ENCODE data around the gene C5orf46. TPM values are rescaled to one million over a fixed set of nuclear protein-coding genes. Genes with fewer than 3 reads are reported as not detected.
"Not testable (repeated sequence)": the region's sequence is repeated elsewhere in the genome, so short reads cannot be mapped to it uniquely, and the experiment has no call there.

The C5orf46 gene
- not detected for total RNA-seq

GRCh38 chr5:147906326-147907095, at the start of gene C5orf46:
Gene C5orf46 (minus strand): TSS chr5:147906538. CDS start chr5:147906501, 37 bp downstream.
- ChIA-PET POLR2A (no interaction called here), CTCF (no interaction called here)
- no peaks in the 10 kb centered on the region for H3K9me3 Mint-ChIP-seq (ENCODE audit: low read depth)
- H3K4me1 Mint-ChIP-seq = no peaks in the 10 kb centered on the region
- H3K4me3 Mint-ChIP-seq = no peak within 1 kb of the TSS
- ATAC-seq (no peak), DNase-seq (no peak)
- no peaks in the 10 kb centered on the region for H3K36me3 Mint-ChIP-seq (ENCODE audit: low read depth)
- intact Hi-C loops (cut with DNase I, micrococcal nuclease) = no loop called here
- H3K27me3 Mint-ChIP-seq = no peaks in the 10 kb centered on the region
- H3K27ac Mint-ChIP-seq = no peak within 1 kb of the TSS

DNA sequence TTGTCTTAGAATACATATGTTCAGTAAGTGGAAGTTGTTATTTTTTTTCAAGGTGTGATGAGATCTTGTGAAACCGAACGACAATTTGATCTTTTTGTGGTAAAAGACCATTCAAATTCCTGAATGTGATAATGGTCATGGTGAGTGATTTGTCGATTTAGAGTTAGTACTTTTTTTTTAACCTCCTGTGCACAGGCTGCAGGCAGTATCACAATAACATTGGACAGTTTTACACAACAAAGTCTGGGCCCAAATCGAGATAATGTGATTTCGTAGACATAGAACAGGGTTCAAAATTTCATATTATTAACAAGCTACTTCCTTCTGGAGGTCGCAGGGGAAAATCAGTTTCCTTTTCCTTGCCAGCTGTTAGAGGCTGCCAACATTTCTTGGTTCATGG, 48.6 kb upstream of the C5orf46 start:
- no peak for DNase-seq
- ChIA-PET CTCF (interaction anchor here (0.7 to 1.2 kb wide), 2 partner anchors 10 to 20 kb away, joined by 3 to 4 read pairs; no protein-coding TSS in a partner anchor), POLR2A (no interaction called here)
- H3K27ac Mint-ChIP-seq = no peak overlapping the region
- no peaks in the 10 kb centered on the region for H3K9me3 Mint-ChIP-seq (ENCODE audit: low read depth)
- H3K4me3 Mint-ChIP-seq = no peak overlapping the region
- no peaks in the 10 kb centered on the region for H3K4me1 Mint-ChIP-seq
- no peak for ATAC-seq
- no peaks in the 10 kb centered on the region for H3K36me3 Mint-ChIP-seq (ENCODE audit: low read depth)
- H3K27me3 Mint-ChIP-seq = peaks cover 6% of the 10 kb centered on the region
- intact Hi-C loops (cut with DNase I, micrococcal nuclease) = loop anchor here in 1 of 2 experiments (5.0 to 10.0 kb wide), 2 partner anchors 417 to 530 kb away; no protein-coding TSS in a partner anchor

DNA sequence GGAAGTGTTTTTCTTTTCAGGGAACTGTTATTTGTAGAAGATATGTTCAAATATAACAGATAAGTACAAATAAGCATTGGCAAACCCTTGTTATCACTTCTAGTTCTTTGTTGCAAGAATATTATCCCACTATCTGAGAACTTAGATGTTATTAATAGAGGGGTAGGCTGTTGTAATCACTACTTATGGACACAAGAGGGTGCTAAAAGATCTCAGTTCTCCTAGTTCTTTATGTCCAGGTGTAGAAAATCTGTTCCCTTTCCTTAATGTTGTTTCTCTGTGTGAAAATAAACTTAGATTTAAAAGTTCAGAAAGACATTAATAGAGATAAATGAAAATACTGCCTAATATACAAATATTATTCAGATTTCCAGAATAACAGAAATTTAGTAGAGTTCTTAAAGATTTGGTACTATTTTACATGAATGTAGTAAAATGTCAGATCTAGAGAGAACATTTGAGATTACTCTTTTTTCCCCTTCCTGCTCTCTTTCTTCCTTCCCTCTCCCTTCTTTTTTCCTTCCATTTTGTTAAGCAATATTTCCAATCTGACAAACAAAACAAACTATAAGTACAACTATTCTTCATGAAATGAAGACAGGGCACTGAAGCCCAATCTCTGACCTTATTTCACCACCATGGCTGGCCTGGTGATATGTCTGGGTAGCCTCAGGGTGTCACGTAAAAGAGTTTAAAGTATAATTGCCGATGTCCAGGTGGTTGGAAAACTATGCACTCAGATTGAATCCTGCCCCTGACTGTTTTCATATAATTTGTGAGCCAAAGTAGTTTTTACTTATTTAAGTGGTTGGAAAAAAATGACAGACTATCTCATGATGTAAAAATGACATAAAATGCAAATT, 43.6 kb upstream of the C5orf46 start:
- H3K27ac Mint-ChIP-seq = no peak overlapping the region
- no peak for DNase-seq
- POLR2A ChIA-PET = no interaction called here
- H3K4me1 Mint-ChIP-seq = no peaks in the 10 kb centered on the region
- no peaks in the 10 kb centered on the region for H3K36me3 Mint-ChIP-seq (ENCODE audit: low read depth)
- no peak overlapping the region for H3K4me3 Mint-ChIP-seq
- ATAC-seq = no peak
- H3K9me3 Mint-ChIP-seq (ENCODE audit: low read depth) = no peaks in the 10 kb centered on the region
- peaks cover 6% of the 10 kb centered on the region for H3K27me3 Mint-ChIP-seq
- CTCF ChIA-PET = interaction anchor here (1.0 to 1.6 kb wide), 2 partner anchors 781 to 783 kb away, joined by 3 to 5 read pairs; no protein-coding TSS in a partner anchor
- intact Hi-C loops (cut with DNase I, micrococcal nuclease) = loop anchor here (1.0 to 10.0 kb wide), 4 partner anchors 171 to 782 kb away; no protein-coding TSS in a partner anchor

DNA sequence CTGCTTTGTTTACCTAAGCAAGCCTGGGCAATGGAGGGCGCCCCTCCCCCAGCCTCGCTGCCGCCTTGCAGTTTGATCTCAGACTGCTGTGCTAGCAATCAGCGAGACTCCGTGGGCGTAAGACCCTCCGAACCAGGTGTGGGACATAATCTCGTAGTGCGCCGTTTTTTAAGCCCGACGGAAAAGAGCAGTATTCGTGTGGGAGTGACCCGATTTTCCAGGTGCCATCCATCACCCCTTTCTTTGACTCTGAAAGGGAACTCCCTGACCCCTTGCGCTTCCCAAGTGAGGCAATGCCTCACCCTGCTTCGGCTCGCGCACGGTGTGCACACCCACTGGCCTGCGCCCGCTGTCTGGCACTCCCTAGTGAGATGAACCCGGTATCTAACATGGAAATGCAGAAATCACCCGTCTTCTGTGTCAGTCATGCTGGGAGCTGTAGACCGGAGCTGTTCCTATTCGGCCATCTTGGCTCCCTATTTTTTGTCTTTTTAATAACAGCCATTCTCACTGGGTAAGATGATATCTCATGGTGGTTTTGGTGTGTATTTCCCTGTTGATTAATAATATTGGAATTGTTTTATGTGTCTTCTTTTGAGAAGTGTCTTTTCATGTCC, 40.4 kb upstream of the C5orf46 start:
- H3K4me3 Mint-ChIP-seq; H3K9me3 Mint-ChIP-seq (ENCODE audit: low read depth); POLR2A ChIA-PET; H3K27me3 Mint-ChIP-seq; H3K36me3 Mint-ChIP-seq (ENCODE audit: low read depth); CTCF ChIA-PET; H3K4me1 Mint-ChIP-seq; DNase-seq; H3K27ac Mint-ChIP-seq; ATAC-seq: not testable (repeated sequence)
- intact Hi-C loops (cut with DNase I, micrococcal nuclease) = loop anchor here in 1 of 2 experiments (5.0 kb wide), 1 partner anchor 786 kb away; no protein-coding TSS in a partner anchor

GRCh38 chr5:147939431-147940114, 33.2 kb upstream of the C5orf46 start:
- ATAC-seq = no peak
- Mint-ChIP-seq H3K9me3 (ENCODE audit: low read depth) (no peaks in the 10 kb centered on the region), H3K27ac (no peak overlapping the region), H3K4me3 (no peak overlapping the region), H3K4me1 (no peaks in the 10 kb centered on the region), H3K27me3 (peaks cover 2% of the 10 kb centered on the region), H3K36me3 (ENCODE audit: low read depth) (no peaks in the 10 kb centered on the region)
- intact Hi-C loops (cut with DNase I, micrococcal nuclease) = loop anchor here in 1 of 2 experiments (5.0 kb wide), 1 partner anchor 82 kb away; no protein-coding TSS in a partner anchor
- no peak for DNase-seq
- ChIA-PET POLR2A (no interaction called here), CTCF (no interaction called here)

- intact Hi-C loops (cut with DNase I, micrococcal nuclease) = loop anchor here in 1 of 2 experiments (5.0 kb wide), 1 partner anchor 78 kb away; no protein-coding TSS in a partner anchor
These were observed 28.7 kb upstream of the C5orf46 start for GRCh38 chr5:147935032-147935431.

GRCh38 chr5:147930769-147931168, 24.4 kb upstream of the C5orf46 start:
- ChIA-PET CTCF (no interaction called here), POLR2A (no interaction called here)
- Mint-ChIP-seq H3K27ac (no peak overlapping the region), H3K27me3 (peaks cover 7% of the 10 kb centered on the region), H3K9me3 (ENCODE audit: low read depth) (no peaks in the 10 kb centered on the region), H3K36me3 (ENCODE audit: low read depth) (no peaks in the 10 kb centered on the region), H3K4me1 (no peaks in the 10 kb centered on the region), H3K4me3 (no peak overlapping the region)
- intact Hi-C loops (cut with DNase I, micrococcal nuclease) = no loop called here
- ATAC-seq (no peak), DNase-seq (no peak)

More at GRCh38 chr5:147935032-147935431, 28.7 kb upstream of the C5orf46 start:
- Mint-ChIP-seq H3K36me3 (ENCODE audit: low read depth) (no peaks in the 10 kb centered on the region), H3K4me1 (no peaks in the 10 kb centered on the region), H3K9me3 (ENCODE audit: low read depth) (no peaks in the 10 kb centered on the region), H3K27ac (no peak overlapping the region), H3K4me3 (no peak overlapping the region), H3K27me3 (peaks cover 7% of the 10 kb centered on the region)
- ChIA-PET POLR2A (no interaction called here), CTCF (interaction anchor here (0.7 to 1.3 kb wide), 4 partner anchors 20 to 190 kb away, joined by 3 to 4 read pairs (median 3); no protein-coding TSS in a partner anchor)
- DNase-seq = no peak
- ATAC-seq = no peak

GRCh38 chr5:147927901-147928300, 21.6 kb upstream of the C5orf46 start:
- H3K27ac Mint-ChIP-seq = no peak overlapping the region
- CTCF ChIA-PET = no interaction called here
- DNase-seq (no peak), ATAC-seq (no peak)
- H3K4me3 Mint-ChIP-seq = no peak overlapping the region
- POLR2A ChIA-PET = no interaction called here
- H3K4me1 Mint-ChIP-seq = no peaks in the 10 kb centered on the region
- H3K9me3 Mint-ChIP-seq (ENCODE audit: low read depth) = no peaks in the 10 kb centered on the region
- peaks cover 3% of the 10 kb centered on the region for H3K27me3 Mint-ChIP-seq
- intact Hi-C loops (cut with DNase I, micrococcal nuclease) = no loop called here
- no peaks in the 10 kb centered on the region for H3K36me3 Mint-ChIP-seq (ENCODE audit: low read depth)

DNA sequence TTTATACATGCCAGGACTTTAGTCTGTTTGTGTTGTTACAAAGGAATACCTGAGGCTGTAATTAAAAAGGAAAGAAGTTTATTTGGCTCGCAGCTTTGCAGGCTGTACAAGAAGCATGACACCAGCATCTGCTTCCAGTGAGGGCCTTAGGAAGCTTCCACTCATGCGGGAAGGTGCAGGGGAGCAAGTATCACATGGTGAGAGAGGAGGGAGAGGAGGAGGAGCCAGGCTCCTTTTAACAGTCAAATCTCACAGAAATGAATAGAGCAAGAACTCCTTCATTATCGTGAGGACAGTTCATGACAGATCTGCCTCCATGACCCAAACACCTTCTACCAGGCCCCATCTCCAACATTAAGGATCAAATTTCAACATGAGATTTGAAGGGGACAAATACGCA, 18.7 kb upstream of the C5orf46 start:
- H3K36me3 Mint-ChIP-seq (ENCODE audit: low read depth) = no peaks in the 10 kb centered on the region
- H3K4me1 Mint-ChIP-seq = no peaks in the 10 kb centered on the region
- ChIA-PET CTCF (no interaction called here), POLR2A (no interaction called here)
- no peaks in the 10 kb centered on the region for H3K9me3 Mint-ChIP-seq (ENCODE audit: low read depth)
- intact Hi-C loops (cut with DNase I, micrococcal nuclease) = no loop called here
- no peak overlapping the region for H3K27ac Mint-ChIP-seq
- ATAC-seq (no peak), DNase-seq (no peak)
- peaks cover 4% of the 10 kb centered on the region for H3K27me3 Mint-ChIP-seq
- no peak overlapping the region for H3K4me3 Mint-ChIP-seq

DNA sequence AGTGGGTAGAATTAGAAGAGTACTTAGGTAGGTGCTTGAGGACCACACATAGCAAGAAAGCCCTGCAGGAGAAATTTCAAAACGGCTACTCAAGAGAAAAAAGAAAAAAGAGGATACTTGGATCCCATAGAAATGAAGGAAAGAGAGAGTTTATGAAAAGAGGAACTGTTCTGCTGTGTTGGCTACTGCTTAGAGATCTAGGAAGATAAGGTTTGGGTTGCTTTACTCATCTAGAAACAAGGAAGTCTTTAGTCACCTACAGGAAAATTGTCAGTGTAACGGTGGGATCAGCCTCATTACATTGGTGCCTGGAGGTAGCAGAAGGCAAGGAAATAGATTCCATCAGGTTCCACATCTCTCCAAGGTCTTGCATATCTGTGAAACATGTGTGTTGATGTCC, 14.8 kb upstream of the C5orf46 start:
- DNase-seq (no peak), ATAC-seq (no peak)
- intact Hi-C loops (cut with DNase I, micrococcal nuclease) = no loop called here
- no peaks in the 10 kb centered on the region for H3K36me3 Mint-ChIP-seq (ENCODE audit: low read depth)
- H3K4me1 Mint-ChIP-seq = no peaks in the 10 kb centered on the region
- ChIA-PET POLR2A (no interaction called here), CTCF (no interaction called here)
- no peaks in the 10 kb centered on the region for H3K9me3 Mint-ChIP-seq (ENCODE audit: low read depth)
- H3K27ac Mint-ChIP-seq = no peak overlapping the region
- H3K27me3 Mint-ChIP-seq = peaks cover 5% of the 10 kb centered on the region
- no peak overlapping the region for H3K4me3 Mint-ChIP-seq

GRCh38 chr5:147920420-147921030, 14.2 kb upstream of the C5orf46 start:
- H3K9me3 Mint-ChIP-seq (ENCODE audit: low read depth) = no peaks in the 10 kb centered on the region
- H3K4me1 Mint-ChIP-seq = no peaks in the 10 kb centered on the region
- peaks cover 5% of the 10 kb centered on the region for H3K27me3 Mint-ChIP-seq
- DNase-seq (no peak), ATAC-seq (no peak)
- ChIA-PET CTCF (no interaction called here), POLR2A (no interaction called here)
- no peaks in the 10 kb centered on the region for H3K36me3 Mint-ChIP-seq (ENCODE audit: low read depth)
- intact Hi-C loops (cut with DNase I, micrococcal nuclease) = no loop called here
- H3K4me3 Mint-ChIP-seq = no peak overlapping the region
- H3K27ac Mint-ChIP-seq = no peak overlapping the region
